ENCODE results near the gene ABCA6.
"Not testable (repeated sequence)": the region's sequence is repeated elsewhere in the genome, so short reads cannot be mapped to it uniquely, and the experiment has no call there.

ABCA6 gene

GRCh38 chr17:69130627-69131296 is 10.9 kb downstream of the ABCA6 start:
- no peak for DNase-seq

DNA sequence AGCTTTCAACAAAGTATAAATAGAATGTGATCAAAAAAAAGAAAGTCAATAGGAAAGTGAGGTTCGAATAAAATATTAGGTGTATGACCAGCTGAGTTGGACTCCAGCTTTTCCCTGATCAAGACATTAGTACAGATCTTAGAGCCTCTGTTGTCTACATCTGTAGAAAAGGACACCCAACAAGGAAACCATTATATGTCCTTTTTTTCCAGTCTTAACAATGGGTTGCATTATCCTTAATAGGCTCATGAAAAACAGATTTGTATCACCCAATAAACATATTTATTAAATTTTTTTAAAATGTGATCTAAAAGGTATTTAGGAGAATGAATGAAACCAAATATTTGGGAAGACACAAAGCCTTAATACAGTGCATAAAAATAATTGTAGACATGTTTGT is 18.1 kb downstream of the ABCA6 start:
- no peak for DNase-seq

- DNase-seq = no peak
Observed at GRCh38 chr17:69122065-69122464, 19.6 kb downstream of the ABCA6 start.

GRCh38 chr17:69117855-69118784 is 23.6 kb downstream of the ABCA6 start:
- DNase-seq = no peak

- DNase-seq = no peak
Observed at GRCh38 chr17:69111794-69112193, 29.9 kb downstream of the ABCA6 start.

DNA sequence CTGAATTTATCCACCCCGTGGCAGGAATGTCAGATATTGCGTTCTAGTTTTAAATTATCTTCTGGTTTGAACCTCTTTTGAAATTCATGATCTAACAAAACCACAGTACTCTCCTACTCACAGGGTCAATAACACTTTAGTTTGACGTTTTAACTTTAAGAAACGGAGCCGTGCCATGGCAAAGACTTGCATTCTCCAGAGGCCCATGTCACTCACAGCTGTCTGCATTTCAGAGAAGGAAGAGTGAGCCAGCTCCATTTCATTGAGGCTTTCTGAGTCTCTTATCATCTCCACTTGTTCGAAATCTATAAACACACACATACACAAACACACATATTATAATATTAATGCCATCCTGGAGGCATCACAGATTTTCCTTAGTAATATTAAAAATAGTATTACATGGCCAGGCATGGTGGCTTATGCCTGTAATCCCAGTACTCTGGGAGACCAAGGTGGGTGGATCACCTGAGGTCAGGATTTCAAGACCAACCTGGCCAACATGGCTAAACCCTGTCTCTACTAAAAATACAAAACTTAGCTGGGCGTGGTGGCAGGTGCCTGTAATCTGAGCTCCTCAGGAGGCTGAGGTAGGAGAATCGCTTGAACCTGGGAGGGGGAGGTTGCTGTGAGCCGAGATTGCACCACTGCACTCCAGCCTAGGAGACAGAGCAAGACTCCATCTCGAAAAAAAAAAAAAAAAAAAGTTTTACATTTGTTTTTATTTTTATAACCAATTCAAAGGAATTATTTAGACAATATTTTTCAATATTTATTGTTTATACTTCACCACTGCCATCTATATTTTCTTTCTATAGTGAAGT is 35.6 kb downstream of the ABCA6 start:
- no peak for DNase-seq

- no peak for DNase-seq
Observed at GRCh38 chr17:69103557-69104233, 38.0 kb downstream of the ABCA6 start.

- DNase-seq = no peak
Observed at GRCh38 chr17:69098625-69099024, 43.1 kb downstream of the ABCA6 start.

DNA sequence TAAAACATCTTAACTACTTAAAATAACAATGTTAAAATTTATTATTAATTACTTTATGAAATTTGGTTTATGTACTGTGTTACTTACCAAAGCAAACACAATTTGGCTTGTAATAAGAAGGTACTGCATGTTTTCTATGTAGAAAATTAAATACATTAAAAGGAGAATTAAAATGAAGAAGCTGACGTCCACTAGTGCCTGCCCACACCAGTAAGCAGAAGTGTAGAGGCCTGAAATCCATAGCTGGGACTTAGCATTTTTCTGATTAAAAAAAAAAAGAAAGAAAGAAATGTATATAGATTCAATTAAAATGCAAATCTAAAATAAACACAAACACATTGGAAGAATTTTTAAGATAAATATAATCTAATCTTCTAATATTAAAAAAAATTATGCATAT is 45.2 kb downstream of the ABCA6 start:
- no peak for DNase-seq

GRCh38 chr17:69093995-69094394 is 47.7 kb downstream of the ABCA6 start:
- DNase-seq = no peak

DNA sequence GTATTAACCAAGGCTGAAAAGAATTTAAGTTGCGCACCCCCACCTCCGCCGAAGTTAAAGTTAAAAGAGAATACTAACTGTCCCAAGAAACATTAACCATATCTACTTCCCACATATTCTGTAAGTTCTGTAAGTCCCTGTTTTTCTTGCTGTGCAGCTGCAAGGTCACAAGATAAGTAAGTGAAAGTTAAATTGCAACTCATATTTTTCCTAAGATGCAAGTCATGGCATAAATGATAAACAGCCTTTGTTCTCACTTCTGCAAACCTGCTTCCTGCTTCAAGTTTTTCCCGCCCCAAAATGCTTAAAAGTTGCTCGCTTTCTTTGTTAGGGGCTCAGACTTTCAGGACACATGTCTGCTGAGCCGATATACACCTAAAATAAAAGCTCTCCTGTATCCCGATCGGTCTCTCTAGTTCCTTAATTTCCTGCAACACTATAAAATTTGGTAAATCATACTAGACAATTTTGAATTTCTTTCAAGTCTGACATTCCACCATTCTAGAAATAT is 48.4 kb downstream of the ABCA6 start:
- DNase-seq = no peak

DNA sequence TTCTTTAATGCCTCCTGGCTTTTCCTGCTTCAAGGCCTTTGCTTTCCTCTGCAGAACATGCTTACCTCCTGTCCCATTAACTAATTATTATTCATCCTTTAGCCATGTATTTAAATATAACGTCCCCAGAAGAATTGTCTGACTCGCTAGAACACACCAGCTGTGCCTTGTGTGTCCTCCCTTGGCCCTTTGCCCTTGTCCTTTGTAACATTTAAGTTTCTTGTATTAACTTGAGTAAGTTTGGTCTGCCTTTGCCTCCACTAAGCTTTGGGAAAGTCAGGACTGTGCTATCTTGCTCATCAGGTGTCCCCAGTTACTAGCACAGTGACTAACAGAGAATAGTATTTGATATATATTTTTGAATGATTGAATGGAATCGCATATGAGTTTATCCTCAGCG is 51.3 kb downstream of the ABCA6 start:
- DNase-seq = no peak

DNA sequence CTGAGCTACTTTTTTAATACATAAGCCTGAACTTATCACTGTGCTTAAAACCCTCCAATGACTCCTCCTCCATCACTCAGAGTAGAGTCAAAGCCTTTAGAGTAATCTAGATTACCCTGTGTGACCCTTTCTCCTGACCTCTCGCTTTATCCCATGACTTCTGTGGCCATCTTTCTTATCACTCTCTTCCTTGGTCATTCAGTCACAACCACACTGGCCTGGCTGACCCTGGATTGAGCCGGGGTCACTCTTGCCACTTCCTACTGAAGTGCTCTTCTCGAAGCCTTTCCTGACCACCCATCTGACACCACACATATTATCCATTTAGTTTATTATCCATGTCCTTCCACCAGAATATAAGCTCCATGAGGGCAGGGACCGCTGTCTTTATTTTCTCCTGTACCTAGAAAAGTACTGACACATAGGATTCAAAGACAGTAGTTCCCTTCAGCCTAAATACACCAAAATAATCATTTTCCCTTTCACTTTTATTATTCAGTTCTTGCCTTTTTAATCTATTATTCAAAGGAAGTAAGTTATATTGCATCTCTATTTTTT is 53.0 kb downstream of the ABCA6 start:
- no peak for DNase-seq

DNA sequence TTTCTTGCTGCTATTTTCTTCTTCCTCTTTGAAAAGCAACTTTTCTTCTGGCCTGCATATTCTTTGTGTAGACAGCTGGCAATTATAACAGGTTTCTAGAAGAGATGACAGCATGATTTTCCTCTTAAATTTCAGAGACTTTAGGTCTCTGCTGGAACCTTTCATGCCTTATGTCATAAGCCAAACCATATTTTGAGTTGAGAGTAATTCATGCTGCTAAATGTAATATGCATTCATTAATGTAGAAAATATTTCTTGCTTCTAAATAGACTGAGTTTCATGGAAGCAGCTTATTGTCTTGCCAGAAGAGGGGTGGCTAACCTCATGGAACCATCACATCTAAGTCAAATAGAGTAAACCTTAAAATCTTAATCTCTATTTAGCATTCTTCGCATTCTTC is 55.1 kb downstream of the ABCA6 start:
- DNase-seq = no peak

GRCh38 chr17:69084911-69085310 is 56.8 kb downstream of the ABCA6 start:
- no peak for DNase-seq

GRCh38 chr17:69082696-69083095 is 59.0 kb downstream of the ABCA6 start:
- no peak for DNase-seq

- no peak for DNase-seq
Observed at GRCh38 chr17:69078864-69079263, 62.8 kb downstream of the ABCA6 start.

GRCh38 chr17:69075823-69076222 is 65.9 kb downstream of the ABCA6 start:
- no peak for DNase-seq

DNA sequence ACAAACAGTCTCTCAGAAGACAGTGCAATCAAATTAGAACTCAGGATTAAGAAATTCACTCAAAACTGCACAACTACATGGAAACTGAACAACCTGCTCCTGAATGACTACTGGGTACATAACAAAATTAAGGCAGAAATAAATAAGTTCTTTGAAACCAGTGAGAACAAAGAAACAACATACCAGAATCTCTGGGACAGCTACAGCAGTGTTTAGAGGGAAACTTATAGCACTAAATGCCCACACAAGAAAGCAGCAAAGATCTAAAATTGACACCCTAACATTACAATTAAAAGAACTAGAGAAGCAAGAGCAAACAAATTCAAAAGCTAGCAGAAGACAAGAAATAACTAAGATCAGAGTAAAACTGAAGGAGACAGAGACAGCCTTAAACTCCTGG is 68.3 kb downstream of the ABCA6 start:
- not testable (repeated sequence) for DNase-seq

- DNase-seq = not testable (repeated sequence)
Observed at GRCh38 chr17:69072803-69073256, 68.9 kb downstream of the ABCA6 start.

DNA sequence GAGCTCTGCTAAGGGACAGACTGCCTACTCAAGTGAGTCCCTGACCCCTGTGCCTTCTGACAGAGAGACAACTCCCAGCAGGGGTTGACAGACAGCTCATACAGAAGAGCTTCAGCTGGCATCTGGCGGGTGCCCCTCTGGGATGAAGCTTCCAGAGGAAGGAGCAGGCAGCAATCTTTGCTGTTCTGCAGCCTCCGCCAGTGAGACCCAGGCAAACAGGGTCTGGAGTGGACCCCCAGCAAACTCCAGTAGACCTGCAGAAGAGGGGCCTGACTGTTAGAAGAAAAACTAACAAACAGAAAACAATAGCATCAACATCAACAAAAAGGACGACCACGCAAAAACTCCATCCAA is 70.5 kb downstream of the ABCA6 start:
- DNase-seq = not testable (repeated sequence)

Measured in NCI-H2227 treated with DMSO at 0.1 percent for 48 hours (cell line).